HEK293 (cell line): Measurements from ENCODE around the gene CPA2.

Experiments used
- CTCF ChIP-seq: fragments of 450-650 bp; formaldehyde crosslinking; IDR thresholded peaks from 2 replicates; pipeline ENCODE4 v1.5.1; 2016; ENCODE audit warnings: missing biosample characterization, missing genetic modification characterization
- GFI1B ChIP-seq: fragments of 450-650 bp; formaldehyde crosslinking; IDR thresholded peaks from 2 replicates; pipeline ENCODE4 v1.5.1; 2016; ENCODE audit warnings: missing biosample characterization, missing genetic modification characterization
- TCF7L2 ChIP-seq: IDR thresholded peaks from 2 replicates; pipeline ENCODE4 v1.6.1; 2011; ENCODE audit warnings: low read depth, mild to moderate bottlenecking, inconsistent platforms, low read length, moderate library complexity, borderline replicate concordance
- YY1 ChIP-seq: fragments of 450-650 bp; formaldehyde crosslinking; IDR thresholded peaks from 2 replicates; pipeline ENCODE4 v1.5.1; 2018; ENCODE audit warnings: missing biosample characterization, missing genetic modification characterization
- ZBTB8A ChIP-seq: fragments of 450-650 bp; formaldehyde crosslinking; IDR thresholded peaks from 2 replicates; pipeline ENCODE4 v1.5.1; 2016; ENCODE audit warnings: missing biosample characterization, missing genetic modification characterization
- ZFP41 ChIP-seq: fragments of 450-650 bp; formaldehyde crosslinking; IDR thresholded peaks from 2 replicates; pipeline ENCODE4 v1.5.1; 2016; ENCODE audit warnings: missing biosample characterization, missing genetic modification characterization, borderline replicate concordance
- ZNF16 ChIP-seq: fragments of 450-650 bp; formaldehyde crosslinking; IDR thresholded peaks from 2 replicates; pipeline ENCODE4 v1.5.1; 2016; ENCODE audit warnings: low read depth, missing biosample characterization, missing genetic modification characterization
- ZNF223 ChIP-seq: fragments of 450-650 bp; formaldehyde crosslinking; IDR thresholded peaks from 2 replicates; pipeline ENCODE4 v1.5.1; 2016; ENCODE audit warnings: missing biosample characterization, missing genetic modification characterization
- ZNF274 ChIP-seq, 2 experiments: fragments of 200-500 bp in 1 of 2; fragments of 450-650 bp in 1 of 2; sonication (Bioruptor generic) in 1 of 2; formaldehyde crosslinking in 1 of 2; IDR thresholded peaks; 2 replicates each; pipeline versions ENCODE4 v1.5.1 to v1.6.1; 2014 to 2016; ENCODE audit warnings: borderline replicate concordance in 1 of 2, inconsistent platforms in 1 of 2, low read length in 1 of 2, missing biosample characterization in 1 of 2, missing genetic modification characterization in 1 of 2
- ZNF623 ChIP-seq: fragments of 450-650 bp; formaldehyde crosslinking; IDR thresholded peaks from 2 replicates; pipeline ENCODE4 v1.5.1; 2016; ENCODE audit warnings: missing biosample characterization, missing genetic modification characterization

GRCh38 chr7:130262448-130262847, 4.2 kb upstream of the CPA2 start:
- no peak for TF ChIP-seq ZBTB8A (tag by site-specific recombination)
- no peak for TF ChIP-seq CTCF
- no peak for TF ChIP-seq ZNF274 (IDR thresholded peaks at IDR 0.05; ENCODE audit: low read length)
- TF ChIP-seq ZNF274 (tag by site-specific recombination; IDR thresholded peaks at IDR 0.05; ENCODE audit: borderline replicate concordance), result no peak
- TF ChIP-seq ZNF623 (tag by site-specific recombination), result no peak
- TF ChIP-seq GFI1B (tag by site-specific recombination), result no peak
- TF ChIP-seq TCF7L2, result no peak
- TF ChIP-seq YY1 (tag by site-specific recombination), result no peak
- TF ChIP-seq ZNF223 (tag by site-specific recombination), result no peak
- TF ChIP-seq ZNF16 (tag by site-specific recombination), result no peak
- TF ChIP-seq ZFP41 (tag by site-specific recombination), result no peak
